Neural cell (in vitro differentiated cells): Measurements from ENCODE around the gene IL20RB. TPM values are rescaled to one million over a fixed set of nuclear protein-coding genes. Genes with fewer than 3 reads are reported as not detected.
A peak's percentile ranks its signal among the peaks of the same experiment; 100 is the strongest.
"Not testable (repeated sequence)": the region's sequence is repeated elsewhere in the genome, so short reads cannot be mapped to it uniquely, and the experiment has no call there.

ENCODE experiments used
- H2AFZ ChIP-seq: fragments of 200-600, 300-800 bp; sonication (generic), shearing (Covaris generic); 2 replicates; pipeline ENCODE4 v1.6.0; 2014; ENCODE audit warnings: low read depth, mild to moderate bottlenecking, antibody characterized with exemption, low read length, moderate library complexity
- H3F3A ChIP-seq: fragments of 200-600 bp; shearing (Covaris generic); 2 replicates; pipeline ENCODE4 v1.6.1; 2016; ENCODE audit warnings: mild to moderate bottlenecking, moderate library complexity, mixed read lengths, antibody characterized with exemption, low read length; ENCODE audit not compliant: insufficient read depth, poor library complexity, severe bottlenecking
- H3K27ac ChIP-seq: fragments of 200-600, 300-800 bp; sonication (generic), shearing (Covaris generic); 2 replicates; pipeline ENCODE4 v1.5.1; 2014; ENCODE audit warnings: mild to moderate bottlenecking, low read length, moderate library complexity
- H3K27me3 ChIP-seq: fragments of 300-800, 200-600 bp; sonication (generic), shearing (Covaris generic); 2 replicates; pipeline ENCODE4 v1.6.0; 2014; ENCODE audit warnings: mild to moderate bottlenecking, low read depth, low read length, moderate library complexity; ENCODE audit not compliant: insufficient read depth
- H3K36me3 ChIP-seq: fragments of 300-800, 200-600 bp; sonication (generic), shearing (Covaris generic); 2 replicates; pipeline ENCODE4 v1.5.1; 2014; ENCODE audit warnings: mild to moderate bottlenecking, antibody characterized with exemption, low read length, moderate library complexity; ENCODE audit not compliant: insufficient read depth
- H3K4me2 ChIP-seq: fragments of 300-800, 200-600 bp; sonication (generic), shearing (Covaris generic); 2 replicates; pipeline ENCODE4 v1.6.0; 2014; ENCODE audit warnings: mild to moderate bottlenecking, low read length
- H3K4me3 ChIP-seq: fragments of 300-800, 200-600 bp; sonication (generic), shearing (Covaris generic); 2 replicates; pipeline ENCODE4 v1.5.1; 2014; ENCODE audit warnings: mild to moderate bottlenecking, low read length, moderate library complexity
- H3K79me2 ChIP-seq: fragments of 200-600 bp; shearing (Covaris generic); replicated peaks from 2 replicates; pipeline ENCODE4 v1.6.0; 2014; ENCODE audit warnings: mild to moderate bottlenecking, low read length, moderate library complexity; ENCODE audit not compliant: insufficient read depth
- H3K9ac ChIP-seq: fragments of 300-800, 200-600 bp; sonication (generic), shearing (Covaris generic); 2 replicates; pipeline ENCODE4 v1.6.1; 2016; ENCODE audit warnings: mild to moderate bottlenecking, low read length, mixed read lengths
- H3K9me2 ChIP-seq: fragments of 200-600 bp; shearing (Covaris generic); 2 replicates; pipeline ENCODE4 v1.6.1; 2016; ENCODE audit warnings: mild to moderate bottlenecking, low read length, mixed read lengths; ENCODE audit not compliant: insufficient read depth
- H3K9me3 ChIP-seq: fragments of 200-600, 300-800 bp; sonication (generic), shearing (Covaris generic); 2 replicates; pipeline ENCODE4 v1.6.1; 2016; ENCODE audit warnings: mild to moderate bottlenecking, mixed run types, low read length, moderate library complexity, mixed read lengths
- H4K20me1 ChIP-seq: fragments of 200-600 bp; shearing (Covaris generic); 2 replicates; pipeline ENCODE4 v1.6.1; 2016; ENCODE audit warnings: mild to moderate bottlenecking, mixed run types; ENCODE audit not compliant: insufficient read depth
- EP300 ChIP-seq: fragments of 450-650 bp; conservative IDR thresholded peaks from 2 replicates; pipeline ENCODE4 v1.6.1; 2014; ENCODE audit warnings: antibody characterized with exemption, mild to moderate bottlenecking, moderate library complexity; ENCODE audit not compliant: poor library complexity, severe bottlenecking
- EZH2 ChIP-seq: fragments of 200-600, 300-800 bp; shearing (Covaris generic), sonication (generic); IDR thresholded peaks from 2 replicates; pipeline ENCODE4 v1.6.1; 2014; ENCODE audit warnings: antibody characterized with exemption, low read length, borderline replicate concordance, mild to moderate bottlenecking; ENCODE audit not compliant: insufficient read depth, poor library complexity, severe bottlenecking
- MXI1 ChIP-seq: fragments of 450-650 bp; conservative IDR thresholded peaks from 2 replicates; pipeline ENCODE4 v1.6.1; 2014; ENCODE audit warnings: antibody characterized with exemption, mild to moderate bottlenecking; ENCODE audit not compliant: poor library complexity, severe bottlenecking
- RAD21 ChIP-seq: fragments of 450-650 bp; conservative IDR thresholded peaks from 2 replicates; pipeline ENCODE4 v1.6.1; 2014; ENCODE audit warnings: antibody characterized with exemption, mild to moderate bottlenecking, moderate library complexity
- SMC3 ChIP-seq: fragments of 450-650 bp; conservative IDR thresholded peaks from 2 replicates; pipeline ENCODE4 v1.6.1; 2014; ENCODE audit warnings: antibody characterized with exemption, mild to moderate bottlenecking, moderate library complexity; ENCODE audit not compliant: poor library complexity
- TAF1 ChIP-seq: IDR thresholded peaks from 2 replicates; pipeline ENCODE4 v1.6.1; 2012; ENCODE audit warnings: low read depth
- polyA plus RNA-seq: library from polyadenylated mRNA; depleted of rRNA; stranded (reverse); fragments of >200 nt; gene quantifications from 2 replicates; pipeline ENCODE4 v1.2.3, GENCODE V29; 2014
- TF ChIP-seq, protein P1 (sequence below): IDR thresholded peaks from 2 replicates; pipeline ENCODE4 v1.6.1; 2012; ENCODE audit warnings: borderline replicate concordance
- TF ChIP-seq, protein P2 (sequence below): fragments of 450-650 bp; IDR thresholded peaks from 2 replicates; pipeline ENCODE4 v1.5.1; 2014; ENCODE audit warnings: antibody characterized with exemption, mild to moderate bottlenecking, moderate library complexity; ENCODE audit not compliant: poor library complexity, severe bottlenecking

Gene IL20RB
- polyA plus RNA-seq, 1 donor from 2014 or later: 3.0 TPM

GRCh38 chr3:137012097-137012501 lies 54.3 kb downstream of the IL20RB start:
- H3K4me3 ChIP-seq: no peak overlapping the region
- no peaks in the 10 kb centered on the region for H3K36me3 ChIP-seq
- H3K9me2 ChIP-seq: no peaks in the 10 kb centered on the region
- no peaks in the 10 kb centered on the region for H3K27me3 ChIP-seq
- H3K9ac ChIP-seq: no peak overlapping the region
- H3K4me2 ChIP-seq: no peak overlapping the region
- H3K9me3 ChIP-seq: no peaks in the 10 kb centered on the region
- no peak for TF ChIP-seq EZH2
- no peak for TF ChIP-seq MXI1
- no peaks in the 10 kb centered on the region for H3K79me2 ChIP-seq
- H2AFZ ChIP-seq: no peak overlapping the region
- H3F3A ChIP-seq: no peaks in the 10 kb centered on the region
- no peaks in the 10 kb centered on the region for H4K20me1 ChIP-seq
- H3K27ac ChIP-seq: no peak overlapping the region

DNA sequence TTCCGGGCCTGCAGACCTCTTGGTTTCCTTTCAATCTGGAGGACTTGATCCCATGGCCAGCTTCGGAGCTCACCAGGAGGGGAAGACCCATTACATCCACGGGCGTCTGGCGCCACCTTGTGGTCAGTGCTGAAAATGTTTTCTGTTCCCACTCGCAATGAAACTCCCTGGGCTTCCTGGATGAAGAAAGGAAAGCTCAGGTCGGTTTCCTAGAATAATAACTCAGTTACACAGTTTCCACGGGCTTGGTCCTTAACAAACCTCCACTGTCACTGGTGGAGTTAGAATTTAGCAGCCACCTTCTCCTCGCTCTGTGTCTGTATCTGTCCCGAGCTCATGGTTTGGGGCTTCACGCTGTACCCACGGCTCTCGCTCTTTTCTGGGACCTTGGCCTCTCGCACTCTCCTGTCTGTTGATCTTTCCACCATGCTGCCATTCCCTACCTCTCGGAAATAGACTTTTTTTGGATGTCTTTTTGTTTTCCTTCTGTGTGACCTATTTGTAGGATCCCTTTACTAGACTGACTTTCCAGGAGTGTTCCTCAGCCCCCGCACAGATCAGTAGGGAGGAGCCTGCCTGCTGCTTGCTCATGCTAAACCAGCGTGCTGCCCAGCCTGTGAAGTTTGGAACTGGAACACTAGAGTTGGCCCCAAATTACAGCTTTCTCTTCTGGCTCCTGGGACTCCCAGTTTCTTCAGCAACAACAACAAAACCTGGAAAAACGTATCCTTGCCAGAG lies 56.3 kb downstream of the IL20RB start:
- Histone ChIP-seq H3K27me3 (no peaks in the 10 kb centered on the region), H2AFZ (no peak overlapping the region), H4K20me1 (no peaks in the 10 kb centered on the region), H3K9ac (no peak overlapping the region), H3K9me2 (no peaks in the 10 kb centered on the region), H3K4me2 (no peak overlapping the region), H3K4me3 (no peak overlapping the region), H3K9me3 (no peaks in the 10 kb centered on the region), H3F3A (no peaks in the 10 kb centered on the region), H3K36me3 (no peaks in the 10 kb centered on the region), H3K79me2 (no peaks in the 10 kb centered on the region), H3K27ac (no peak overlapping the region)
- TF ChIP-seq TAF1 (no peak), SMC3 (peak; percentile 95), EP300 (no peak), RAD21 (peak; percentile 97)
- TF ChIP-seq, protein P1, sequence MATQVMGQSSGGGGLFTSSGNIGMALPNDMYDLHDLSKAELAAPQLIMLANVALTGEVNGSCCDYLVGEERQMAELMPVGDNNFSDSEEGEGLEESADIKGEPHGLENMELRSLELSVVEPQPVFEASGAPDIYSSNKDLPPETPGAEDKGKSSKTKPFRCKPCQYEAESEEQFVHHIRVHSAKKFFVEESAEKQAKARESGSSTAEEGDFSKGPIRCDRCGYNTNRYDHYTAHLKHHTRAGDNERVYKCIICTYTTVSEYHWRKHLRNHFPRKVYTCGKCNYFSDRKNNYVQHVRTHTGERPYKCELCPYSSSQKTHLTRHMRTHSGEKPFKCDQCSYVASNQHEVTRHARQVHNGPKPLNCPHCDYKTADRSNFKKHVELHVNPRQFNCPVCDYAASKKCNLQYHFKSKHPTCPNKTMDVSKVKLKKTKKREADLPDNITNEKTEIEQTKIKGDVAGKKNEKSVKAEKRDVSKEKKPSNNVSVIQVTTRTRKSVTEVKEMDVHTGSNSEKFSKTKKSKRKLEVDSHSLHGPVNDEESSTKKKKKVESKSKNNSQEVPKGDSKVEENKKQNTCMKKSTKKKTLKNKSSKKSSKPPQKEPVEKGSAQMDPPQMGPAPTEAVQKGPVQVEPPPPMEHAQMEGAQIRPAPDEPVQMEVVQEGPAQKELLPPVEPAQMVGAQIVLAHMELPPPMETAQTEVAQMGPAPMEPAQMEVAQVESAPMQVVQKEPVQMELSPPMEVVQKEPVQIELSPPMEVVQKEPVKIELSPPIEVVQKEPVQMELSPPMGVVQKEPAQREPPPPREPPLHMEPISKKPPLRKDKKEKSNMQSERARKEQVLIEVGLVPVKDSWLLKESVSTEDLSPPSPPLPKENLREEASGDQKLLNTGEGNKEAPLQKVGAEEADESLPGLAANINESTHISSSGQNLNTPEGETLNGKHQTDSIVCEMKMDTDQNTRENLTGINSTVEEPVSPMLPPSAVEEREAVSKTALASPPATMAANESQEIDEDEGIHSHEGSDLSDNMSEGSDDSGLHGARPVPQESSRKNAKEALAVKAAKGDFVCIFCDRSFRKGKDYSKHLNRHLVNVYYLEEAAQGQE: no peak
- TF ChIP-seq, protein P2, sequence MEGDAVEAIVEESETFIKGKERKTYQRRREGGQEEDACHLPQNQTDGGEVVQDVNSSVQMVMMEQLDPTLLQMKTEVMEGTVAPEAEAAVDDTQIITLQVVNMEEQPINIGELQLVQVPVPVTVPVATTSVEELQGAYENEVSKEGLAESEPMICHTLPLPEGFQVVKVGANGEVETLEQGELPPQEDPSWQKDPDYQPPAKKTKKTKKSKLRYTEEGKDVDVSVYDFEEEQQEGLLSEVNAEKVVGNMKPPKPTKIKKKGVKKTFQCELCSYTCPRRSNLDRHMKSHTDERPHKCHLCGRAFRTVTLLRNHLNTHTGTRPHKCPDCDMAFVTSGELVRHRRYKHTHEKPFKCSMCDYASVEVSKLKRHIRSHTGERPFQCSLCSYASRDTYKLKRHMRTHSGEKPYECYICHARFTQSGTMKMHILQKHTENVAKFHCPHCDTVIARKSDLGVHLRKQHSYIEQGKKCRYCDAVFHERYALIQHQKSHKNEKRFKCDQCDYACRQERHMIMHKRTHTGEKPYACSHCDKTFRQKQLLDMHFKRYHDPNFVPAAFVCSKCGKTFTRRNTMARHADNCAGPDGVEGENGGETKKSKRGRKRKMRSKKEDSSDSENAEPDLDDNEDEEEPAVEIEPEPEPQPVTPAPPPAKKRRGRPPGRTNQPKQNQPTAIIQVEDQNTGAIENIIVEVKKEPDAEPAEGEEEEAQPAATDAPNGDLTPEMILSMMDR: peak; percentile 92

DNA sequence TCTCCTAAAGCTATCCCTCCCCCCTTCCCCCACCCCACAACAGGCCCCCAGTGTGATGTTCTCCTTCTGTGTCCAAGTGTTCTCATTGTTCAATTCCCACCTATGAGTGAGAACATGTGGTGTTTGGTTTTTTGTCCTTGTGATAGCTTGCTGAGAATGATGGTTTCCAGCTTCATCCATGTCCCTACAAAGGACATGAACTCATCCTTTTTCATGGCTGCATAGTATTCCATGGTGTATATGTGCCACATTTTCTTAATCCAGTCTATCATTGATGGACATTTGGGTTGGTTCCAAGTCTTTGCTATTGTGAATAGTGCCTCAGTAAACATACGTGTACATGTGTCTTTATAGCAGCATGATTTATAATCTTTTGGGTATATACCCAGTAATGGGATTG lies 59.5 kb downstream of the IL20RB start:
- H3K9me2 ChIP-seq: not testable (repeated sequence)

More for the DNA sequence above, 59.5 kb downstream of the IL20RB start:
- not testable (repeated sequence) for H2AFZ ChIP-seq, H3K4me3 ChIP-seq, H3K79me2 ChIP-seq, H3K9me3 ChIP-seq, H4K20me1 ChIP-seq, H3K36me3 ChIP-seq, H3K27ac ChIP-seq, H3K4me2 ChIP-seq, H3K9ac ChIP-seq, H3F3A ChIP-seq, H3K27me3 ChIP-seq
